OCI-LY1 (cell line): ENCODE measurements around the gene CRISPLD2.

ENCODE experiments used
- CTCF ChIP-seq: fragments of 200-600 bp; sonication (generic), shearing (Covaris generic); IDR thresholded peaks from 2 replicates; pipeline ENCODE4 v1.5.1; 2017; ENCODE audit warnings: mild to moderate bottlenecking, antibody characterized with exemption, low read length, moderate library complexity, mixed read lengths
- EZH2 ChIP-seq: fragments of 200-600 bp; sonication (generic), shearing (Covaris generic); IDR thresholded peaks from 2 replicates; pipeline ENCODE4 v1.8.0; 2017; ENCODE audit warnings: borderline replicate concordance, mixed run types, mild to moderate bottlenecking, antibody characterized with exemption, low read length, moderate library complexity, mixed read lengths

DNA sequence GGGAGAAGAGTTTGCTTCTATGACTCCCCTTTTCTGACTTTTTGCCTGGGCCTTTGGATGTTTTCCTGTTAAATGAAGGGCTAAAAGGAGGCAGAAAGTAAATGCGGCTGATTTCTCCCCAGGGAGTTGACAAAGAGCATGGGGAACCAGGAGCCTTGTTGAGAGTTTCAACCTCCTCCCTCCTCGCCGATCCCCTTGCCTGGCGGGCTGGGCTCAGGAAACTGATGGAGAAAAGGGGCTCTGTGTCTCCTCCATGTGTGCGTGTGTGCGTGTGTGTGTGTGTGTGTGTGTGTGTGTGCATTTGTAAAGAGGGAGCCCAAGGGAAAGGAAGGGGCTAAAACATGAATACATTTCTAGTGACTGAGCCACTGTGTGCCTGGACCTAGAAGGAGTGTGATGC lies 97.1 kb downstream of the CRISPLD2 start:
- TF ChIP-seq CTCF (no peak), EZH2 (no peak)
